Retinal pigment epithelial cell (primary cell): ENCODE measurements around the gene CLEC16A.

Experiments
- DNase-seq: peaks from one replicate; pipeline ENCODE4 v3.0.0-alpha.2; 2010; ENCODE audit warnings: low read depth
- H3K4me3 ChIP-seq: 2 replicates; pipeline ENCODE4 v1.5.1; 2011; ENCODE audit warnings: mild to moderate bottlenecking, low read length, control low read depth, moderate library complexity
- CTCF ChIP-seq: conservative IDR thresholded peaks from 2 replicates; pipeline ENCODE4 v1.5.1; 2011; ENCODE audit warnings: low read depth, low read length, control low read depth, inconsistent platforms

Gene CLEC16A

GRCh38 chr16:11145173-11145818 lies 200.9 kb downstream of the CLEC16A start:
- no peak for TF ChIP-seq CTCF
- H3K4me3 ChIP-seq: no peak overlapping the region
- no peak for DNase-seq

- no peak for TF ChIP-seq CTCF
- no peak overlapping the region for H3K4me3 ChIP-seq
- DNase-seq: no peak
These were observed 201.5 kb downstream of the CLEC16A start for GRCh38 chr16:11145819-11146211.

- H3K4me3 ChIP-seq: no peak overlapping the region
- no peak for DNase-seq
- no peak for TF ChIP-seq CTCF
These were observed 202.8 kb downstream of the CLEC16A start for GRCh38 chr16:11147033-11147753.

- no peak for DNase-seq
- no peak for TF ChIP-seq CTCF
- no peak overlapping the region for H3K4me3 ChIP-seq
These were observed 203.5 kb downstream of the CLEC16A start for GRCh38 chr16:11147754-11148444.

- DNase-seq: no peak
- no peak overlapping the region for H3K4me3 ChIP-seq
- no peak for TF ChIP-seq CTCF
These were observed 204.8 kb downstream of the CLEC16A start for GRCh38 chr16:11149011-11149616.

- no peak overlapping the region for H3K4me3 ChIP-seq
- no peak for TF ChIP-seq CTCF
- DNase-seq: no peak
These were observed 205.8 kb downstream of the CLEC16A start for GRCh38 chr16:11150190-11150589.
